GM18499 (cell line): Measurements from ENCODE around the gene XYLT1.

Source experiments
- ATAC-seq: cut with Tn5 transposase; IDR thresholded peaks from one replicate; pipeline ENCODE4 v1.9.1; 2021; ENCODE audit warnings: moderate number of reproducible peaks; ENCODE audit not compliant: insufficient read depth, unreplicated experiment

Gene XYLT1

DNA sequence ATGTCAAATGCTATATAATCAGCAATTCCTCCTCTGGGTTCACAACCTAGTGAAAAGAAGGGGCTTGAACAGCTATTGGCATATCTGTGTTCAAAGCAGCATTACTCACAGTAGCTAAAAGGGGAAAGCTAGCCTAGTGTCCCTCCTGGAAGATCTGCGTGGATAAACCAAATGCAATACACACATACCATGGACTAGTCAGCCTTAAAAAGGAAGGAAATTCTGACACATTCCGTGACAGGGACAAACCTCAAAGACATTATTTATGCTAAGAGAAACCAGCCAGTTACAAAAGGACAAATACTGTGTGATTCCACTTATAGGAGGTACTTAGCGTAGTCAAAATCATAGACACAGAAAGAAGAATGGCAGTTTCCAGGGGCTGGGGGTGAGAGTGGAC lies 90.1 kb downstream of the XYLT1 start:
- no peak for ATAC-seq

DNA sequence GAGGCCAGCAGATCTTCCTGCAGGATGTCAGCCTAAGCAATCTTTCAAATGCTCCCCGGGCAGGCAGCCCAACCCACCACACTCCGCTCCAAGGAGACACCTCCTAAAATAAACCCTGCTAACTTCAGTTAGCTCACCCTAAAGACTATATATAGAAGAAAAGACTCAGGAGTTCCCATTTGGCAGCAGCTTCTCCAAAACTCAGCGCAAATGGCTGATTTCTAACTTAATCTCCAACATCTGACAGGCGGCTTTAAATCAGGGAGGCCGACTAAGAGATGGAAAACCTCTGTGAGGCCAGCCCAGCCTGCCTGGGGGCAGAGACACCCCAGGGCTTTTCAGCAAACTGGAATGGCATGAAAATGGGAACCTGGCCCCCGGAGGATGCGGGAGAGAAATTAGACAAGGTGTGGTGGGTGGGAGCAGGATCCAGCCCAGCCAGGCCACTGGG lies 91.6 kb downstream of the XYLT1 start:
- ATAC-seq, result no peak

DNA sequence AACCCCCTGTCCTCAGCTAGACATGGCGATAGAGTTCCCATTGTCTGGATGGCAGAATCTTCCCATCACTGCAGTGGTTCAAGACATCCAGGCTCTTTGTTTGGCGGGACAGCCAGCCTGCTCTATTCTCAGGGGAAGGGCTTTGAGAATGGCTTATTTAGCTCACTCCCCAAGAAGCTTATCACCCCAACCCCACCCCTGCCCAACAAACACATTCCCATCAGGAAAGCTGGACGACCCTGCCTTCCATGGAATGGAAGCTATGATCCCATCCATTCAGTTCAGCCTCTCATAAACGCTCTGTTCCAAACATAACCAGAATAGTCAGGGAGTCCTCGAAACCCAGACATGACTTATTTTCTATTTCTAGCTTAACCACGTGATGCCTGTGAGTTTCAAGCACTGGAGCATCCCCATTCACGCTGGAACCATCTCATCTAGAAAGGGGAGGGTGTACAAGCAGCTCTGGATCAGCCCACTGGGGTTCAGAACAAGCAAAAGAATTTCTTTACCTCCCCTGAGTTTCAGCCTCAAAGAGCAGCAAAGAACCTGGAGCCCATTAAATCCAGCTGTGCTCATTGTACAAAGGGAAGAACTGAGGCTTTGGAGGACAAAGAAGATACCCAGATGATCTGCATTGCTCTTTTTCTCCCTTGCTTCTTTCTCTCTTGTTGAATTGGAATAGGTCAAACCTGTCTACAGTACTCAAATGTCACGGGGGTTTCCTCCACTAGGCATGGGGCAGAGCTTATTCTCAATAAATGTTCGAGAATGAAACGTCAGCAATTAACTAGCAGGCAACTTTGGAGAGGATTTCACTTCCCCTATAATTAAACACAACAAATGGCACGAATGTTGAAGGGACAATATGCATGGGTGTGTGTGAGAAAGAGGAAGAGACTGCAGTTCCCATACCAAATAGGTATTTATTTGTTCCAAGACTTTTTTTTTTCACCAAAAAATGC lies 93.1 kb downstream of the XYLT1 start:
- peak; percentile 53 for ATAC-seq

DNA sequence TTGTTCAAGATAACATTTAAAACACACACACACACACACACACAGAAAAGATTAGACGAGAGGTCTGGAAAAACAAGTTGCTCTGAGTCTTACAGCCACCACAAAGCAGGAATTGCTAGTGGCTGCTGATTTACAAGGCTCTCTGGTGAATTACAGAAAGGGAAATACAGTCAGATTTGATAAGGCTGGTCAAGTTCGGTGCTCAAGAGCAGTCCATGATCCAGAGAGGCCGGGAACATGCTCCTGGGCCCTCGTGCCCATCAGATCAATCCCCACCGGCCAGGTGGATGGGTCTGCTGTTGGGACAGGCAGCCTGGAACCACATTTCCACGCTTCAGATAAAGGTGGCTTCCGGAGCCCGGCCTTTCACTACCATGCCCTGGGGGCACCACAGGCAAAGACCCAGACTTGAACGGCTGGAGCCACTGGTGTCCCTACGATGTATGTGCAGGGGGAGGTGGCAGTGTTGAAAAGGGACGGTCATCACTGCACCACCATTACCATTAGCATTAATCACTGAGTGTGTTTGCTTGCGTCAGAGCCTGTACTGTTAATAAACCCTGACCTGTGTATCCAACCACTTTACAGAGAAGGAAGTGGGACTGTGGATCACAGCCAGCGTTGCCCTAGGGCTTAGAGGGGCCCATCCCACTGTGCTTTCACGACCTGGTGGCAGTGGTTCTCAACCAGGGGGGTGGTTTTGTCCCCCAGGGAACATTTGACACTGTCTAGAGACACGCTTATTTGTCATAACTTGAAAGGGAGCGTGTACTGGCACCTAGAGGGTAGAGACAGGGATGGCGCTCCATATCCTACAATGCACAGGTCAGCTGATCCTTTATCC lies 95.1 kb downstream of the XYLT1 start:
- no peak for ATAC-seq

DNA sequence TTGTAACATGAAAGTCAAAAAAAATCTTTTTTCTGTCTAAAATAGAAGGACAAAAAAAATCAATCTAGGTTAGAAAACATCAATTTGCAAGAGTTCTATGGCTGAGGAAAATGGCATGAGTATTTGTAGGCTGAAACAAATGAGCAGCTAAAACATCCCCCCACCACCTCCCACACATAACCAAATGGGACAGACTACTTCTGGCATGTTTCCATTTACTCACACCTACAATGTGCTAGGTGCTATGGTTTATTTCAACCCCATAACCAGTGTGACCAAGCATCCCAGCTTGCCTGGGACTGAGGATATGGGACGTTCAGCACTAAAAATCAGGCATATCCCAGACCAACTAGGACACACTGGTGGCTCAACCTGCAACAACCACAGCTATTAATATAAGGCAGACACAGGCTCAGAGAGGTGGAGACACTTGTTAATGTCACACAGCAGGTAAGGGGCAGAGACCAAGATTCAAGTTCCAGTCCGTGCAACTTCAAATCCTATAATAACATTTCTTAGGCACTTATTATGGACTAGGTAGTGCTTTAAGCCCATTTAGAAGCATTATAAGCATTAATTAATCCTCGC lies 96.0 kb downstream of the XYLT1 start:
- ATAC-seq, result no peak

DNA sequence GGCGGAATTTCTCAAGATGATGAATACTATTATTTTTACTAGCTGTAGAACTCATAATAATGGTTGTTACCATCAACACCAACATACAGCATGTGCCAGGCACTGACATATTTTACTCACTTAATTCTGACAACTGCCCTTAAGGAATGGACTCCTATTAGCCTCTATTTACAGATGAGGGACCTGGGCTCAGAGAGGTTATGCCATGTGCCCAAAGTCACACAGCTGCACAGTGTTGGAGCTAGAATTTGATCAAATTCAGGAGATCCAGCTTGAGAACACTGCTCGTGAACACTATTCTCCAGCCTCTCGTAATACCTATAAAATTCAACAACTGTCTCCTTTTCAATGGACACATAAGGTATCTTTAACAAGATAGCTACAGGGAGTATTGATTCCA lies 97.2 kb downstream of the XYLT1 start:
- no peak for ATAC-seq

DNA sequence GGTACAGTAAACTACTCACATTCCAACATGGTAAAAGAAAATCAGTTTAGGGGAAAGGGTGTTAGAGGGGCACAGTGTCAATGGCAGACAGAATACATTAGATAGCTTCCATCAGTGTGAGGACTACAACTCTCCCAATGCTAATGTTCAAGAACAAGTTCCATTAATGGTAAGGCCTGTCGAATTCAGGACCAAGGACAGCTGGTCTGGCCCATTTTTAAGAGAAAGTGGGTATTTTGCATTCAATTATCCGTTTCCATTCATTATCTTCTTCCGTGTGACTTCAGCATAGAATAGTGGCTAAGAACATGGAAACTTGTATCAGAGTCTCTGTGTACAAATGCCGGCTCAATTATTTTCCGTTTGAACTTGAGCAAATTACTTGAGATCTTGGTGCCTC lies 98.4 kb downstream of the XYLT1 start:
- no peak for ATAC-seq

DNA sequence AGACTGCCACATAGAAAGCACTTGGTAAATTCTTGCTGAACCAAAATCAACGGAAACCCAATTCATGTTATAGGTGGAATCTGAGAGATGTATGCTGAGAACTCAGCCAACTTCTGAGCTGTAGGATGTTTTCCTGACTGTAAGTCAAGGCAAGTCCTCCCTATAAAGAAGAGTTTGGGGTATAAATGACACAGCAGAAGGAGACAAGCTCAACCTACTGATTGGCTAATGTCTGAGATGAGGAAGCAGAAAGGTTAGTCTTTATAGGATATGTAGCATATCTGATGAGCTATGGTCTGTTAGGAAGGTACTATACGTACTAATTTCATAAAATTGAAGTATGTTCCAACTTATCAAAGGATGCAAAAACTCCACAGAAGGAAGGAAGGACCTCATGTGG lies 99.5 kb downstream of the XYLT1 start:
- no peak for ATAC-seq

DNA sequence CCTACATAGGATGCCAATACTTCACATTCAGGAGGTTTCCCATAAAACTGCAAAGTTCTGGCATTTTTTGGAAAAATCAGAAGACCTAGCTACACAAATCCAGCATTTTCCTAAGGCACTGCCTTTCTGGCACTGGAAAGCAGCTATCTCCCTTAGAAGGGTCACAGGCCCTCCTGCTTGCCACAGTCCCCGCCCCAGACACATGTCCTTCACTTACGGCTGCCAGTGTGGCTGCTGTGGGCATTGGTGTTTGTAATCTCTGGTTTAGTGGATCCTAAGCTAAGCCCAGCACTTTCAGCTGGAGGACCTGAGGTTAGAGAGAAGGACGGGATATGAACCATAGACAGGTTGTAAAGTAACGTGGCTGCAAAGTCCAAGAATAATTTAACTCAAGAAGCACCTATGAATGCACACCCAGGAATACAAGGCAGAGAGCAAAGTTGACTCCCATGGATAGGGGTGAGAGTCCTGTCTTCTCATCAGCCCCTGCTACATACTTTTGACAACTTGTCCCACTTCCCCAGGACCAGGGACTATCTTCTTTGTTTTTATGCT lies 100.0 kb downstream of the XYLT1 start:
- ATAC-seq, result no peak

DNA sequence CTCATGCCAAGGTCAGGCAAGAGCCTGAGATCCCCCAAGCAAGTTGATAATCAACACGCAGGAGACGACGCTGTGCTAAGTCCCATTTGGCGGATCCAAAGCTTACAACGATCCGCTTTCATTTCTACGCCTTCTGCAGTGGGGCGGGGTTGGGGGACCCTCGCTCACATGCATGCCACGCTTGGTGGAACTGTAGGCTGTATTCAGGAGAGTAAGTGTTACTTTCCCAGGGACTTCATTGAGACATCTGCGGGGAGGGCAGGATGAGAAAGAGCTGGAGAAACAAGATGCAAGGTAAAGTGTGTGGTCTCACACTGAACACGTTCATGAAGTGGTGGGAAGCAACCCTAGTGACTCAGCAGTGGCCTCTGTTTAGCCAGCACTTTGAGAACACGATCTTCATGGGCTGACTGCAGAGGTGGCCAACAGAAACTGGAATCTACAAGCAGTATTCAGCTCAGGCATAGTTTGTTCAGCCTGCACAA lies 100.5 kb downstream of the XYLT1 start:
- ATAC-seq, result no peak

DNA sequence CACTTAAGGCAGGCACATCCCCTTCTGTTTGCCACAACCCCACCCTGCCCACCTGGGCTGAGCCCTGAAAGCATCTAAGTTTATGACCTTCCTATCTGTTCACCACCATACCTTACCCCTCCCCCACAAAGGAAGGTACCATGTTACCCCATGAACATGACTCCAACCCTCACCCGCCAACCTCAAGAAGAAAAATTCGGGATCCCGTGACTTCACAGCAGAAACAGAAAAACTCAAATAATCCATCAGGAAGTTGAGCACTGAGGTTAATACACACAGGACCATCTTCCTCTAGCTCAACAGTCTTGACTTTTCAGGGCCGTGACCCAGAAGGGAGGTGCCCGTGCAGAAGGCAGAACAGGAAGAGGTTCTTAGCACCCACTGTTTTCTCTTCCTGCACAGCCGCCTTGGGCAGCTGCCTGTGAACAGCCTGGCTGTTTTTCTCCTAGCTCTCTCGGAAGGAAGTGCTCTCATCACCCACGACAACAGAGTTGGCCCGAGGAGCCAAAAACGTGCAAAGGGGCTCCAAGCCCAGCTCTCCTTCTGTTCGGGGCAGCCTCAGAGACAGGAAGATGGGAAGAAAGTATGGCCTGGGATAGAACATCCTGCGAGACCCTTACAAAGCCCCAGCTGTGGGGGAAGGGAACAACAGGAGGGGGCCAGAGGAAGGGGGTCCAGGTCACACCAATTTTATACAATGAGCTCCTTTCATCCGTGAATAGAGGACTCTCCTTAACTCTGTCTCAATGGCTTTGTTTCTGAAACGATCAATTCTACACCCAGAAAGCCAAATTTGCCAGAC lies 101.1 kb downstream of the XYLT1 start:
- no peak for ATAC-seq

DNA sequence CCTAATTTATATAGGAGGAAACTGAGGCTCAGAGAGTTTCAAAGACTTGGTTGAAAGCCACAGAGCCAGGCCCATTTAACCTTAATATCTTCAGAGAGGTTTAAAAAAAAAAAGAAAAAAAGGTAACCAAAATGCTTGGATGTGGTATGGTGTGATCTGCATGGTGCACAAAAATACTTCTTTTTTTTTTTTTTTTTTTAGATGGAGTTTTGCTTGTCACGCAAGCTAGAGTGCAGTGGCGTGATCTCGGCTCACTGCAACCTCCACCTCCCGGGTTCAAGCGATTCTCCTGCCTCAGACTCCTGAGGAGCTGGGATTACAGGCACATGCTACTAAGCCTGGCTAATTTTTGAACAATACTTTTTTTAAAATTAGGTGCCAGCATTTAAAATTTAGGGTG lies 101.8 kb downstream of the XYLT1 start:
- ATAC-seq, result no peak

DNA sequence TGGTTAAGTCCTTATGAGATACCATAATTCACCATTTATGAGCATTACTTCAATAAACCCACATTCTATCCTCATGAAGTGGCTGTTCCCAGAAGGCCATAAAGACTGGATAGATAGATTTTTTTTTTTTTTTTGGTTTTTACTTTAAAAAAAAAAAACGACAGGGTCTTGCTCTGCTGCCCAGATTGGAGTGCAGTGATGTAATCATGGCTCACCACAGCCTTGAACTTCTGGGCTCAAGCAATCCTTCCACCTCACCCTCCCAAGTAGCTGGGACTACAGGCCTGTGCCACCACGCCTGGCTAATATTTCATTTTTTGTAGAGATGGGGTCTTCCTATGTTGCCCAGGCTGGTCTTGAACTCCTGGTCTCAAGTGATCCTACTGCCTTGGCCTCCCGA lies 102.3 kb downstream of the XYLT1 start:
- ATAC-seq, result no peak

DNA sequence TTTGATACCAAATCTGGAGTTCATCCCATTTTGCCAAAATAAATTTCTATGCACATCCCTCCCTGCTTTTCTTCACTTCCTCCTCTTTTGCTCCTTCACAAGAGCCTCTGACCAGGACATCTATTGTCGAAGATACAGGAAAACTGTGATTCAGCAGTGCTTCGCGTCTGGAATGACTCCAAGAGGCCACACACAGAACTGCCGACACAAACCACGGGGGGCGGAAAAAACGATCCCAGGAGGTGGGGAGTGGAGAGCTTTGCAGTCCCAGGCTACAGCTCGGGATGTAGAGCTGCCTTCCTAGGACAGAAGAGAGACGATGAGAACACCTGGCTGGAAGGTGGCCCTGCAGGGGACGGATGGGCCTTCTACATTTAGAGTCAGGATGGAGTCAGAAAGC lies 102.8 kb downstream of the XYLT1 start:
- ATAC-seq, result no peak

DNA sequence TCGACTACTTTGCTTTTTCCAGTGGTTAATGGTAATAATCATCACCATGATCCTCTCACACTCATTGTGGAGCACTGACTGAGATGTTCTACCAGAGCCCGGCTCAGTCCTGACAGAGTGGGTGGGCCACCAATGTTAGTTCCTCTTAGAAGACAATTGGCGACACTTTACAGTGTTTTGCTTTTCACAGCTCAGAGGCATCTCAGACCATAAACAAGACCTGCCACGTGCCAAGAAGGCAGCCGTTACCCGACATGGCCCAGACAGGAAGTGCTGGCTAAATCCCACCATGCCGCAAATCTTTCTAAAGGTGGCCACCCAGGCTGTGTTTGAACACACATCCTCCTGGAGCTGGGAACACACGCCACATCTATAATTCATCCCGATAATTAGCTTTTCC lies 103.7 kb downstream of the XYLT1 start:
- ATAC-seq, result no peak

DNA sequence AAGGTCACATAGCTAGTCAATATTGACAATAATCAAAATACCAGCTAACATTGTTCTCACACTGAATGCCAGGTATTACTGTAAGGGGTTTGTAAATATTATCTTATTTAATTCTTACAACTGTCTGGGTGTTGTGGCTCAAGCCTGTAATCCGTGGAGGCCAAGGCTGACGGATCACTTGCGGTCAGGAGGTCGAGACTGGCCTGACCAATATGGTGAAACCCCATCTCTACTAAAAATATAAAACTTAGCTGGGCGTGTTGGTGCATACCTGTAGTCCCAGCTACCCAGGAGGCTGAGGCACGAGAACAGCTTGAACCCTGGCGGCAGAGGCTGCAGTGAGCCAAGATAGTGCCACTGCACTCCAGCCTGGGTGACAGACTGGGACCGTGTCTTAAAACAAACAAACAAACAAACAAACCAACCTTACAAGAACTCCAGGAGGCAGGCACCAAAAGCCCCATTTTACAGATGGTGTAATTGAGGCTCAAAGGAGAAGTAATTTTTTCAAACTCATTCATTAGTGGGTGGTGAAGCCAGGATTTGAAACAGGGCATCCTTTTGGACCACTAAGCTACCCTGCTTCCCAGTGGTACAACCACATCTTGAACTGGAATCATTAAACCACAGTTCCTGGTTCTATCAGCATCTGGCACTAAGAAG lies 104.3 kb downstream of the XYLT1 start:
- ATAC-seq, result no peak

DNA sequence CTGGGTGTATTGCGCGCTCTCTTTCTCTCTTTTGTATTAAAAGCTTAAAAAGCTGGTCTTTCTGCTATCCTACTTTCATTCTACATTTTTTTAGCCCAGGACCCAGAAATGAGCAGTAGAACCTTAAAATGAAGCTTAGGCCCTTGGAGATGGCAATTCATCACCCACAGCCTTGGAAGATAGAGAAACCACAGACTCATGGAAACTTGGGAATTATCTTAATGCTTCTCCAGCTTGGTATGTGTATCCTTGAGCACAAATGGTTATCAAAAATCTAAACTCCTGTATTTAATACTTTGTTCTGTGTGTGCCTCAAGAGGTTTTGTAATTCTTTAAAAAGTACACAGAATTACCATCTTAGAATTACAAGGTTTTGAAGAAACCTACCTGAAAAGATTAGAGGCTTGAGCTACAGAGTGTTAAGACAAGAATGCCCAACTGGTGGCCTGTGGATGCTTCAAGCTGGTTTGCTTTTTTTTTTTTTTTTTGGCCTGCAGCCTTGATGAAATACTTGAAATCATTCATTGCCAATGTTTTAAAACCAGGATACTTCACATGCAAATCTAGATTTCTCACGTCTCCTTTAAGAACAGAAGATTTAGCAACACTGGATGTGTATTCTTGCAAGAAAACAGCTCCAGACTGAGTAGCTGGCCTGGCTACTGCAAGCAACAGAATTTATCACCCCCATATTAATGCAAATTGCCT lies 105.0 kb downstream of the XYLT1 start:
- ATAC-seq, result no peak

DNA sequence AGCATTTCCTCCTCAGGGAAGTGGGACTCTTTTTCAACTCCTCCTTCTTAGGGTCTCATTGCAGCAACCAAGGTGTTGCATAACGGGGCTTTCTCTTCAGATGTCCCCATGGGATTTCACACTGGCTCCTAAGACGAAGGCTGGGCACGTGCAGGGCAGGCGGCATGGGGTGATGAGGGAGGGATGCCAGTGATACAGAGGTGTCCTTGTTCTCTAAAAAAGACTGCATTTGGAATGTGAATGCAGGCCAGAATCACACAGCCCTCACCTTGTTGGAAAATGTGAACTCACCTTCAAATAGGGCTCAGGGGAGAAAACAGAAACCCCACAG lies 105.6 kb downstream of the XYLT1 start:
- ATAC-seq, result no peak
